Measurements from ENCODE around the gene MEMO1.
"Not testable (repeated sequence)": the region's sequence is repeated elsewhere in the genome, so short reads cannot be mapped to it uniquely, and the experiment has no call there.

DNA sequence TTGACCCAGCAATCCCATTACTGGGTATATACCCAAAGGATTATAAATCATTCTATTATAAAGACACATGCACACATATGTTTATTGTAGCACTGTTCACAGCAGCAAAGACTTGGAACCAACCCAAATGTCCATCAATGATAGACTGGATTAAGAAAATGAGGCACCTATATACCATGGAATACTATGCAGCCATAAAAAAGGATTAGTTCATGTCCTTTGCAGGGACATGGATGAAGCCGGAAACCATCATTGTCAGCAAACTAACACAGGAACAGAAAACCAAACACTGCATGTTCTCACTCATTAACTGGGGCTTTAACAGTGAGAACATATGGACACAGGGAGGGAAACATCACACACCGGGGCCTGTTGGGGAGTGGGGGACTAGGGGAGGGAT lies 110.7 kb downstream of the MEMO1 start:
- TF ChIP-seq, protein P1, sequence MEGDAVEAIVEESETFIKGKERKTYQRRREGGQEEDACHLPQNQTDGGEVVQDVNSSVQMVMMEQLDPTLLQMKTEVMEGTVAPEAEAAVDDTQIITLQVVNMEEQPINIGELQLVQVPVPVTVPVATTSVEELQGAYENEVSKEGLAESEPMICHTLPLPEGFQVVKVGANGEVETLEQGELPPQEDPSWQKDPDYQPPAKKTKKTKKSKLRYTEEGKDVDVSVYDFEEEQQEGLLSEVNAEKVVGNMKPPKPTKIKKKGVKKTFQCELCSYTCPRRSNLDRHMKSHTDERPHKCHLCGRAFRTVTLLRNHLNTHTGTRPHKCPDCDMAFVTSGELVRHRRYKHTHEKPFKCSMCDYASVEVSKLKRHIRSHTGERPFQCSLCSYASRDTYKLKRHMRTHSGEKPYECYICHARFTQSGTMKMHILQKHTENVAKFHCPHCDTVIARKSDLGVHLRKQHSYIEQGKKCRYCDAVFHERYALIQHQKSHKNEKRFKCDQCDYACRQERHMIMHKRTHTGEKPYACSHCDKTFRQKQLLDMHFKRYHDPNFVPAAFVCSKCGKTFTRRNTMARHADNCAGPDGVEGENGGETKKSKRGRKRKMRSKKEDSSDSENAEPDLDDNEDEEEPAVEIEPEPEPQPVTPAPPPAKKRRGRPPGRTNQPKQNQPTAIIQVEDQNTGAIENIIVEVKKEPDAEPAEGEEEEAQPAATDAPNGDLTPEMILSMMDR (IDR thresholded peaks at IDR 0.05) = not testable (repeated sequence)
- not testable (repeated sequence) for TF ChIP-seq EP300, POLR2AphosphoS5, POLR2A (IDR thresholded peaks at IDR 0.05)
